Gastroesophageal sphincter (tissue), 3 donors: Measurements from ENCODE around the gene ASNS.
"Not testable (repeated sequence)": the region's sequence is repeated elsewhere in the genome, so short reads cannot be mapped to it uniquely, and the experiment has no call there.

ENCODE experiments used
- CTCF ChIP-seq, 4 experiments: fragments of 200-600 bp in 2 of 4; fragments of 450-650 bp in 2 of 4; sonication (generic) in 1 of 4; IDR thresholded peaks; one replicate each; pipeline ENCODE4 v1.5.1; 2017 to 2019; ENCODE audit warnings: antibody characterized with exemption in 4 of 4, mild to moderate bottlenecking in 2 of 4, moderate library complexity in 2 of 4
- EP300 ChIP-seq: sonication (generic); formaldehyde crosslinking; IDR thresholded peaks from one replicate; pipeline ENCODE4 v1.6.1; 2017; ENCODE audit warnings: antibody characterized with exemption, mild to moderate bottlenecking
- POLR2A ChIP-seq, 2 donors: fragments of 450-650 bp; IDR thresholded peaks; one replicate each; pipeline ENCODE4 v1.6.1; 2017; ENCODE audit warnings: antibody characterized with exemption in 2 of 2, mild to moderate bottlenecking in 2 of 2, moderate library complexity in 1 of 2
- POLR2AphosphoS5 ChIP-seq: sonication (generic); formaldehyde crosslinking; IDR thresholded peaks from one replicate; pipeline ENCODE4 v1.6.1; 2017; ENCODE audit warnings: antibody characterized with exemption

DNA sequence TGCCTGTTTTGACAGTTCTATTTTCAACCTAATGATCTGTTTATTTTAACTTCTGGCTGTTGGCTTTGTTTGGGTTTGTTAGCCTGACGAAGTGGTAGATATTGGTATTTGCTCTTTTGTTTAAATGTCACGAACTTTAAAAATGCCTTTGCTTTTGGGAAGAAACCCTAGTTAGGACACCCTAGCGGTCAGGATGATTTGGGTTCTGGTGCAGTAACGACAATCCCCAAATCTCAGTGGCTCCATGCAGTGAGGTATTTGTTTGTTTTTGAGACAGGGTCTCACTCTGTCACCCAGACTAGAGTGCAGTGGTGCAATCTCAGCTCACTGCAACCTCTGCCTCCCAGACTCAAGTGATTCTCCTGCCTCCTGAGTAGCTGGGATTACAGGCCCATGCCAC lies 2.7 kb upstream of the ASNS start:
- TF ChIP-seq POLR2A (IDR thresholded peaks at IDR 0.05); CTCF (IDR thresholded peaks at IDR 0.05); POLR2AphosphoS5; EP300: not testable (repeated sequence)
